CD4-positive, CD25-positive, alpha-beta regulatory T cell (primary cell): ENCODE measurements around the gene RSPH3. TPM values are rescaled to one million over a fixed set of nuclear protein-coding genes. Genes with fewer than 3 reads are reported as not detected.

Experiments
- ATAC-seq, 2 donors: fragments of 150-1000 bp; cut with Tn5 transposase; one replicate each; pipeline ENCODE4 v1.10.0; 2021; ENCODE audit warnings: low read depth in 2 of 2, moderate number of reproducible peaks in 2 of 2, moderate library complexity in 1 of 2
- DNase-seq, 3 donors: peaks; one replicate each; pipeline versions ENCODE4 v3.0.0 to v3.0.0-alpha.2; 2012 to 2022; ENCODE audit warnings: mixed read lengths in 1 of 3
- H3K27ac ChIP-seq: one replicate; pipeline ENCODE4 v1.7.0; 2013; ENCODE audit warnings: mild to moderate bottlenecking, low read length; ENCODE audit not compliant: insufficient read depth, poor library complexity, severe bottlenecking
- H3K27me3 ChIP-seq: one replicate; pipeline ENCODE4 v1.7.0; 2013; ENCODE audit warnings: low read length; ENCODE audit not compliant: control insufficient read depth, insufficient read depth
- H3K36me3 ChIP-seq: one replicate; pipeline ENCODE4 v1.7.0; 2013; ENCODE audit warnings: mild to moderate bottlenecking, low read length, moderate library complexity; ENCODE audit not compliant: control insufficient read depth, insufficient read depth
- H3K4me1 ChIP-seq: 2 replicates; pipeline ENCODE4 v1.7.0; 2013; ENCODE audit warnings: mild to moderate bottlenecking, low read length; ENCODE audit not compliant: insufficient read depth, control insufficient read depth, poor library complexity, severe bottlenecking
- H3K4me3 ChIP-seq: one replicate; pipeline ENCODE4 v1.7.0; 2013; ENCODE audit warnings: low read depth, mild to moderate bottlenecking, low read length, moderate library complexity
- H3K9me3 ChIP-seq, 2 experiments: 1 replicate in 1 of 2; 2 replicates in 1 of 2; pipeline ENCODE4 v1.7.0; 2013; ENCODE audit warnings: low read length in 2 of 2, mild to moderate bottlenecking in 1 of 2, moderate library complexity in 1 of 2; ENCODE audit not compliant: control insufficient read depth in 2 of 2
- H3K27ac Mint-ChIP-seq, 3 donors: one replicate each; pipeline ENCODE4 v1.8.0; 2020 to 2022; ENCODE audit warnings: mild to moderate bottlenecking in 3 of 3, mixed read lengths in 3 of 3, moderate library complexity in 2 of 3
- H3K27me3 Mint-ChIP-seq: one replicate; pipeline ENCODE4 v1.8.0; 2022; ENCODE audit warnings: mild to moderate bottlenecking, mixed read lengths
- H3K36me3 Mint-ChIP-seq: one replicate; pipeline ENCODE4 v1.8.0; 2020; ENCODE audit warnings: mixed read lengths
- H3K4me1 Mint-ChIP-seq, 4 donors: one replicate each; pipeline ENCODE4 v1.8.0; 2020 to 2022; ENCODE audit warnings: mixed read lengths in 4 of 4, mild to moderate bottlenecking in 1 of 4
- H3K4me3 Mint-ChIP-seq, 4 donors: one replicate each; pipeline ENCODE4 v1.8.0; 2020 to 2022; ENCODE audit warnings: mild to moderate bottlenecking in 4 of 4, mixed read lengths in 4 of 4, moderate library complexity in 3 of 4
- H3K9me3 Mint-ChIP-seq, 7 donors: one replicate each; pipeline ENCODE4 v1.8.0; 2020 to 2022; ENCODE audit warnings: mixed read lengths in 7 of 7, mild to moderate bottlenecking in 3 of 7, moderate library complexity in 2 of 7
- polyA plus RNA-seq, 4 donors: library from polyadenylated mRNA; unstranded; fragments of 300-500 nt; fragmentation: Illumina TruSeq; gene quantifications; one replicate each; pipeline ENCODE4 v1.2.3, GENCODE V29; 2021
- total RNA-seq: library from RNA; stranded (reverse); gene quantifications from one replicate; pipeline ENCODE4 v1.2.3, GENCODE V29; 2022

RSPH3 gene
- total and polyA plus RNA-seq, 5 donors from 2014 or later = 1.5 to 3.4 (median 2.4) TPM

DNA sequence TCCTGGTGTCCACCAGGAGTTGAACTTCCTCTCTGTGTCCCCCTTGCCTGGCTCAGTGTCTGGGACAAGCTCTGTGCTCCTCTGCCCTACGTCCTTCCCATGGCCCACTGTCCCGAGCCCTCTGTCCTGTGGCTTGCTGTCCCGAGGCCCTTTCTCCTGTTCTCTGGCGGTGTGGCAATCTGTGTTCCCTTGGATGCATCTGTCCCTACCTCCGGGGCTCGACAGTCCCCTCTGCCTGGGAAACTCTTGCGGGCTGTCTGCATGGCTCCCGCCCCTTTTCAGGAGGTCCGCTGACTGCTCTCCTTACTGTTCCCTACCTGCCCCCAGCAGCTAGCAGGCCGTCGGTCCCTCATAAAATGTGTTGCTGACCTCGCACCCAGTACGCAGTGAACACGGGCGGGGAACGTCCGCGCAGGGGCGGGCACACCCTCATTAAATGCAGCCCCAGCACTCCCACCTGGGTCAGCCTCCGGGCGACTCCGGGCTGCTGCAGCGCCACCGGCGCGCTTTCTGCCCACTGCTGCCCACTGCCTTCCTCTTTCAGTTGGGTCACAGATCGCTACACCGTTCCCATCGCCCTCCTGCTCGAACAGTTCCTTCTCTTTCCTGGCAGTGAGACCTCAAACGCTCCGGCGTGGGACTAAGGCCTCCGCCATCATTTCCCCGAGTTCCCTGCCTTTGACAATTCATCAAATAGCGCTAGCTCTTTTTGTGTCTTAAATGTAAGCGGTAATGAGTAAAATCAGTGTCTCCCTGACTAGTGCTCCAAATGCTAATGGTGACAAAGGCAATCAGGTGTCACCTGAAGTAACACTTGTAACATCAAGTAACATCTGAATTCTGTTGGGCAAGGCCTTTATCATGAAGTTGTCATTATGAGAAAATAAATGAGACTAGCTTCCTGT lies 60.5 kb downstream of the RSPH3 start:
- H3K27me3 ChIP-seq = no peaks in the 10 kb centered on the region
- Mint-ChIP-seq H3K4me3 (peak overlapping the region; percentile 10 to 62 (median 59)), H3K27ac (peak overlapping the region; percentile 3 to 86 (median 75)), H3K27me3 (peaks cover 29% of the 10 kb centered on the region), H3K4me1 (peaks cover 4 to 13% (median 6%) of the 10 kb centered on the region in 4 donors), H3K9me3 (peaks cover 0 to 6% (median 3%) of the 10 kb centered on the region in 7 donors), H3K36me3 (no peaks in the 10 kb centered on the region)
- H3K4me1 ChIP-seq = peaks cover 11% of the 10 kb centered on the region
- ATAC-seq (no peak), DNase-seq (peak in 2 of 3 donors; percentile 7 to 13)
- H3K4me3 ChIP-seq = peak overlapping the region; percentile 45
- H3K27ac ChIP-seq = no peak overlapping the region
- H3K9me3 ChIP-seq = peaks cover 0 to 11% of the 10 kb centered on the region in 2 experiments
- H3K36me3 ChIP-seq = no peaks in the 10 kb centered on the region

DNA sequence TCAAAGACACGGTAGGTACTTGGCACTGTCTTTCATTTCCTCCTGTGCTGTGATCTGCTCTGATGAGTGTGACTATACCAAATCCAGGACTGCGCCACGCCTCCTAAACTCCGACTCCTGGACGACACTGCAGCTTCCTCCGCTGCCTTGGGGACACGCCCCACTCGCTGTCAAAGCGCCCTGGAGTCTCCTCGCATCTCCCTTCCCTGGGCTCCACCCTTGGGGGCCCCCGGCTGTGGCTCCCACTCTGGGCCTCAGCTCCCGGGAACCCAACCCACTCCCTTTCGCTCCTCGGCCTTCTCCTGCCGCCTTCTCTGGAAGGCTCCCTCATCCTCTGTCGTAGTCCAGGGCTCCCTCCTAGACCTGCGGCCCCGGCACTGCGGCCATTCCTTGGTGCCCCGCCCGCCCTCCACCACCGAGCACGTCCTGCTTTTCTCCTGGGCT lies 61.2 kb downstream of the RSPH3 start:
- peak overlapping the region in 2 of 3 donors; percentile 54 to 86 for H3K27ac Mint-ChIP-seq
- no peak overlapping the region for H3K27ac ChIP-seq
- ATAC-seq (peak; percentile 64 to 73), DNase-seq (peak in 1 of 3 donors; percentile 23)
- no peaks in the 10 kb centered on the region for H3K27me3 ChIP-seq
- H3K36me3 ChIP-seq = no peaks in the 10 kb centered on the region
- H3K4me1 Mint-ChIP-seq = peaks cover 4 to 13% (median 6%) of the 10 kb centered on the region in 4 donors
- H3K9me3 ChIP-seq = peaks cover 0 to 11% of the 10 kb centered on the region in 2 experiments
- peaks cover 11% of the 10 kb centered on the region for H3K4me1 ChIP-seq
- H3K4me3 ChIP-seq = peak overlapping the region; percentile 45
- no peaks in the 10 kb centered on the region for H3K36me3 Mint-ChIP-seq
- peaks cover 0 to 6% (median 3%) of the 10 kb centered on the region in 7 donors for H3K9me3 Mint-ChIP-seq
- peaks cover 31% of the 10 kb centered on the region for H3K27me3 Mint-ChIP-seq
- peak overlapping the region; percentile 10 to 69 (median 65) for H3K4me3 Mint-ChIP-seq

DNA sequence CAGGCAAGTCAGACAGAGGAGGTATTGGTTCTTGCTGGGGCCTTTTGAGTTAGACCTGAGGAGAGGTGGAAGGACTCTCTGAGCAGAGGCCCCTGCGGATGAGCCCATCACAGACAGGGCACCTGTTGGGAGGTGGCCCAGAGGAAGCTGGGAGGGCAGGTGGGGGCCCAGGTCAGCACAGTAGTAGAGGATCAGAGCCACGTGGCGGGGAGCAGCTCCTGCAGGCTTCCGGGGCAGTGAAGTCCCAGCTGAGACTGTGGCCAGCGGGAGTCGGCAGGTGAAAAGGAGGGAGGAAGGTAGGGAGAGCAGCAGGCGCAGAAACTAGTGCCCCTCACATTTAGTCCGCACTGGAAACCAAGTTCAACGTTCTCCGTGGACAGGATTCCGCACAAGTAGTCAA lies 61.8 kb downstream of the RSPH3 start:
- Histone ChIP-seq H3K4me3 (no peak overlapping the region), H3K27ac (no peak overlapping the region), H3K36me3 (no peaks in the 10 kb centered on the region), H3K9me3 (peaks cover 0 to 10% of the 10 kb centered on the region in 2 experiments), H3K27me3 (no peaks in the 10 kb centered on the region), H3K4me1 (peaks cover 11% of the 10 kb centered on the region)
- Mint-ChIP-seq H3K27me3 (peaks cover 27% of the 10 kb centered on the region), H3K9me3 (peaks cover 0 to 5% (median 3%) of the 10 kb centered on the region in 7 donors), H3K4me3 (peak overlapping the region in 1 of 4 donors; percentile 28), H3K4me1 (peaks cover 4 to 13% (median 6%) of the 10 kb centered on the region in 4 donors), H3K27ac (peak overlapping the region in 2 of 3 donors; percentile 7 to 67), H3K36me3 (no peaks in the 10 kb centered on the region)
- ATAC-seq (no peak), DNase-seq (no peak)

DNA sequence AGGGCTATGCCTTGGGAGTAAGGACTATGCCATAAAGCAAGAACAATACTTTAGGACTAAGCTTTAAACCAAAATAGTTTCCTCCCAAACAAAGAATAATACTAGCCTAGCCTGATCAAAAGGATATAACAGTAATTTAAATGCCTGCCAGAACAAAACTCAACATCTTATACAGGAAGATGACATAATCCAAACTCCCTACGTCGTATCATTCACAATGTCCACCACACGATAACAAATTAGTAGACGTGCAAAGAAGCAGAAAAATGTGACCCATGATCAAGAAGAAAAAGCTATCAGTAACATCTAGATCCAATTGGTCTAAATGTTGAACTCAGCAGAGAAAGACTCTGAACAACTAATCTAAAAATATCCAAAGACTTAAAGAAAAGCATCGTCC lies 65.8 kb downstream of the RSPH3 start:
- H3K4me1 ChIP-seq = peaks cover 4% of the 10 kb centered on the region
- Mint-ChIP-seq H3K27ac (no peak overlapping the region), H3K27me3 (peaks cover 4% of the 10 kb centered on the region), H3K9me3 (peaks cover 0 to 1% (median 0%) of the 10 kb centered on the region in 7 donors), H3K4me3 (no peak overlapping the region), H3K4me1 (peaks cover 0 to 7% (median 1%) of the 10 kb centered on the region in 4 donors), H3K36me3 (no peaks in the 10 kb centered on the region)
- no peak for DNase-seq
- no peaks in the 10 kb centered on the region for H3K27me3 ChIP-seq
- no peak for ATAC-seq
- no peak overlapping the region for H3K4me3 ChIP-seq
- no peaks in the 10 kb centered on the region for H3K9me3 ChIP-seq
- H3K36me3 ChIP-seq = no peaks in the 10 kb centered on the region
- no peak overlapping the region for H3K27ac ChIP-seq

DNA sequence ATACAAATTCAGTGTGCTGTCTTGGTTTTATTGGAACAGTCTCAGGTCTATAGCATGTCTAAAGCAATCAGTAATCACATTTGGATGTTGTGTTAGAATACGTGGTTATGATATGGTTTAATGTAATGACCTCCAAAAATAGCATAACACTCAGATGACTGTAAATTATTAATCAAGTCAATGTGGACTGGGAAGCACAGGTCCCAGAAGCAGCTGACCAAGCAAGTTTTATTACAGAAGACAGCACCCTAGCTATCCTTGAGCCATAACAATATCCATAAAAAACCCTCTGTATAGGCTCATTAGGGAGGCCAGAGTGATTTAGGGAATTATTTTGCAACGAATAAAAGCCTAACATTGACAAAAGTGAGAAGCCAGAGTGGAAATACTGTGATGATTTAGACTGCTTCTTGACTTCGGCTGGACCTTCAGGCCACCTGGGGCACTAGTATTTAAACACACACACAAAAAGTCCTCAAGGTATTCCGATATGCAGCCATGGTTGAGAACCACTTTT lies 66.9 kb downstream of the RSPH3 start:
- Mint-ChIP-seq H3K27me3 (peaks cover 4% of the 10 kb centered on the region), H3K9me3 (peaks cover 0 to 1% (median 0%) of the 10 kb centered on the region in 7 donors)

DNA sequence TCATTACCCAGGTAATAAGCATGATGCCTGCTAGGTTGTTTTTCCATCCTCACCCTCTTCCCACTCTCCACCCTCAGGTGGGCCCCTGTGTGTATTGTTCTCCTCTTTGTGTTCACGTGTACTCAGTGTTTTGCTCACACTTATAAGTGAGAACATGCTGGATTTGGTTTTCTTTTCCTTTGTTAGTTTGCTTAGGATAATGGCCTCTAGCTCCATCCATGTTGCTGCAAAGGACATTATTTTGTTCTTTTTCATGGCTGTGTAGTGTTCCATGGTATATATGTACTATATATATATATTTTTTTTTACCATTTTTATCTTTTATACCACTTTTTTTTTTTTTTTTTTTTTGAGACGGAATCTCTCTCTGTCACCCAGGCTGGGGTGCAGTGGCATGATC lies 71.9 kb downstream of the RSPH3 start:
- Mint-ChIP-seq H3K27ac (no peak overlapping the region), H3K9me3 (peaks cover 0 to 2% (median 0%) of the 10 kb centered on the region in 7 donors)

More for the DNA sequence above, 66.9 kb downstream of the RSPH3 start:
- no peak for ATAC-seq
- H3K4me1 Mint-ChIP-seq = peaks cover 0 to 2% (median under 1%) of the 10 kb centered on the region in 4 donors
- Histone ChIP-seq H3K4me3 (no peak overlapping the region), H3K27me3 (no peaks in the 10 kb centered on the region), H3K9me3 (no peaks in the 10 kb centered on the region), H3K36me3 (no peaks in the 10 kb centered on the region), H3K27ac (no peak overlapping the region), H3K4me1 (no peaks in the 10 kb centered on the region)
- DNase-seq = no peak
- no peak overlapping the region for H3K4me3 Mint-ChIP-seq
- H3K36me3 Mint-ChIP-seq = no peaks in the 10 kb centered on the region
- H3K27ac Mint-ChIP-seq = no peak overlapping the region

DNA sequence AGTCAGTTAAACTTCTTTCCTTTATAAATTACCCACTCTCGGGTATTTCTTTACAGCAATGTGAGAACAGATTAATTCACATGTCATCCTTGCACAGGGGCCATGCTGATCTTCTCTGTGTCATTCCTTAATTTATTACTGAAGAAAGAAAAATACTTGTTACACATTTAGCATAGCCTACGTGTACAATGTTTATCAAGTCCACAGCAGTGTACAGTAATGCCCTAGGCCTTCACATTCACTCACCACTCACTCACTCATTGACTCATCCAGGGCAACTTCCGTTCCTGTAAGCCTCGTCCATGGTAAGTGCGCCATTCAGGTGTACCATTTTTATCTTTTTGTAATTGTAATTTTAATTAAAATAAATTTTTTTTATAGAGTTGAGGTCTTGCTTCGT lies 73.6 kb downstream of the RSPH3 start:
- no peak overlapping the region for H3K4me3 ChIP-seq
- no peaks in the 10 kb centered on the region for H3K27me3 ChIP-seq
- Mint-ChIP-seq H3K4me3 (no peak overlapping the region), H3K27me3 (no peaks in the 10 kb centered on the region), H3K9me3 (peaks cover 0 to 2% (median 0%) of the 10 kb centered on the region in 7 donors), H3K27ac (no peak overlapping the region), H3K36me3 (no peaks in the 10 kb centered on the region), H3K4me1 (no peaks in the 10 kb centered on the region)
- ATAC-seq (no peak), DNase-seq (no peak)
- no peaks in the 10 kb centered on the region for H3K36me3 ChIP-seq
- H3K27ac ChIP-seq = no peak overlapping the region
- H3K4me1 ChIP-seq = no peaks in the 10 kb centered on the region
- no peaks in the 10 kb centered on the region for H3K9me3 ChIP-seq

More for the DNA sequence above, 71.9 kb downstream of the RSPH3 start:
- DNase-seq = no peak
- no peak overlapping the region for H3K4me3 ChIP-seq
- Mint-ChIP-seq H3K36me3 (no peaks in the 10 kb centered on the region), H3K4me1 (no peaks in the 10 kb centered on the region), H3K27me3 (no peaks in the 10 kb centered on the region), H3K4me3 (no peak overlapping the region)
- H3K9me3 ChIP-seq = no peaks in the 10 kb centered on the region
- no peak overlapping the region for H3K27ac ChIP-seq
- no peaks in the 10 kb centered on the region for H3K36me3 ChIP-seq
- no peak for ATAC-seq
- H3K4me1 ChIP-seq = no peaks in the 10 kb centered on the region
- no peaks in the 10 kb centered on the region for H3K27me3 ChIP-seq
